ENCODE measurements around the gene SCARB1.

The SCARB1 gene

DNA sequence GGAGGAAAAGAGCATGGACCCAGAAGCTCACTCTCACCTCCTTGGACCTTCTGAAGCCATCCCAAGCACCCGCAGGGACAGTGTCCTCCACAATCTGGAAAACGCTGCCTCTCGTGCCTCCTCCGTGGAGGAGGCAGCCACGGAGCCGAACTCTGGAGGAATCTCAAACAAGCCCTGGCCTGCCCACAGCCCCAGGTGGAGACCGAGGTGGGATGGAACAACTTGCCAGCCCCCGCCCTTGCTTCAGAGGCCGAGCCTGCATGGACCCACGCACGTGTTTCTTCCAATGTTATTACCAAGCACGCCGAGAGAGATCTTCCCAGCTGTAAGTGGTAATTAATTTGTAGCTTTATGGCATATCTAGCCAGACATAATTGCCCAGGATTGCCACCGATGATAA, 61.3 kb downstream of the SCARB1 start:
- H3K4me3 ChIP-seq (ENCODE audit: low read depth, low read length) = no peak overlapping the region
- no peaks in the 10 kb centered on the region for H3K9me3 ChIP-seq (ENCODE audit: control insufficient read depth, insufficient read depth, low read length)
- H3K4me1 ChIP-seq (ENCODE audit: control insufficient read depth, insufficient read depth, low read length) = no peaks in the 10 kb centered on the region; the same call in 1 of the 2 replicates
- H3K36me3 ChIP-seq (ENCODE audit: control insufficient read depth, insufficient read depth, low read length) = peaks cover 24% of the 10 kb centered on the region
- H3K9ac ChIP-seq (ENCODE audit: low read depth, low read length) = no peak overlapping the region
- no peaks in the 10 kb centered on the region for H3K27me3 ChIP-seq (ENCODE audit: control insufficient read depth, insufficient read depth, low read length)
- H3K27ac ChIP-seq (ENCODE audit: low read depth, low read length) = no peak overlapping the region

- no peaks in the 10 kb centered on the region; the same call in 1 of the 2 replicates for H3K4me1 ChIP-seq (ENCODE audit: control insufficient read depth, insufficient read depth, low read length)
- H3K9ac ChIP-seq (ENCODE audit: low read depth, low read length) = no peak overlapping the region
- no peaks in the 10 kb centered on the region for H3K27me3 ChIP-seq (ENCODE audit: control insufficient read depth, insufficient read depth, low read length)
- H3K27ac ChIP-seq (ENCODE audit: low read depth, low read length) = no peak overlapping the region
- no peaks in the 10 kb centered on the region for H3K9me3 ChIP-seq (ENCODE audit: control insufficient read depth, insufficient read depth, low read length)
- peaks cover 22% of the 10 kb centered on the region for H3K36me3 ChIP-seq (ENCODE audit: control insufficient read depth, insufficient read depth, low read length)
- H3K4me3 ChIP-seq (ENCODE audit: low read depth, low read length) = no peak overlapping the region
Observed at GRCh38 chr12:124800506-124800905, 63.2 kb downstream of the SCARB1 start.

DNA sequence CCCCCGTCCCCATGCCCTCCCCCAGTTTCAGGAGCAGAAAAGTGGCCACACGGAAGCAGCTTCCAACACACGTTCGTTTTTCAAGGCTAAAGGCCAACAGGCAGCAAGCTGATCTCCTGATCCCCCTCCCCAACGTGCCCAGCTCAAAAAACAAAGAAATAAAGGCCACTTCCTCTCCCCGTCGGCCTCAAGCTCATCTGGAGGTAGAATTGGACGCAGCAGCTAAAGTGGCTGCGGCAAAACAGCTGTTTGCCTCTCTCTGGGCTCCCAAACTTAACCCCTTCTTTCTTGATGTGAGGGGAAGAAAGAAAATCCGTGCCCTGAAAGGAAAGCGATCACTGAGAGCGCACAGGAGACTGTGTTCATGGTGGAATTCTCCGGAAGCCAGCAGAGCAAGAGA, 66.3 kb downstream of the SCARB1 start:
- peaks cover 10% of the 10 kb centered on the region for H3K36me3 ChIP-seq (ENCODE audit: control insufficient read depth, insufficient read depth, low read length)
- H3K9me3 ChIP-seq (ENCODE audit: control insufficient read depth, insufficient read depth, low read length) = no peaks in the 10 kb centered on the region
- no peak overlapping the region for H3K9ac ChIP-seq (ENCODE audit: low read depth, low read length)
- H3K27ac ChIP-seq (ENCODE audit: low read depth, low read length) = peak overlapping the region; percentile 33
- H3K4me3 ChIP-seq (ENCODE audit: low read depth, low read length) = no peak overlapping the region
- H3K4me1 ChIP-seq (ENCODE audit: control insufficient read depth, insufficient read depth, low read length) = no peaks in the 10 kb centered on the region; the same call in 1 of the 2 replicates
- H3K27me3 ChIP-seq (ENCODE audit: control insufficient read depth, insufficient read depth, low read length) = no peaks in the 10 kb centered on the region

- no peaks in the 10 kb centered on the region; the same call in 1 of the 2 replicates for H3K4me1 ChIP-seq (ENCODE audit: control insufficient read depth, insufficient read depth, low read length)
- H3K27ac ChIP-seq (ENCODE audit: low read depth, low read length) = no peak overlapping the region
- no peak overlapping the region for H3K9ac ChIP-seq (ENCODE audit: low read depth, low read length)
Observed at GRCh38 chr12:124796303-124796960, 67.2 kb downstream of the SCARB1 start.

DNA sequence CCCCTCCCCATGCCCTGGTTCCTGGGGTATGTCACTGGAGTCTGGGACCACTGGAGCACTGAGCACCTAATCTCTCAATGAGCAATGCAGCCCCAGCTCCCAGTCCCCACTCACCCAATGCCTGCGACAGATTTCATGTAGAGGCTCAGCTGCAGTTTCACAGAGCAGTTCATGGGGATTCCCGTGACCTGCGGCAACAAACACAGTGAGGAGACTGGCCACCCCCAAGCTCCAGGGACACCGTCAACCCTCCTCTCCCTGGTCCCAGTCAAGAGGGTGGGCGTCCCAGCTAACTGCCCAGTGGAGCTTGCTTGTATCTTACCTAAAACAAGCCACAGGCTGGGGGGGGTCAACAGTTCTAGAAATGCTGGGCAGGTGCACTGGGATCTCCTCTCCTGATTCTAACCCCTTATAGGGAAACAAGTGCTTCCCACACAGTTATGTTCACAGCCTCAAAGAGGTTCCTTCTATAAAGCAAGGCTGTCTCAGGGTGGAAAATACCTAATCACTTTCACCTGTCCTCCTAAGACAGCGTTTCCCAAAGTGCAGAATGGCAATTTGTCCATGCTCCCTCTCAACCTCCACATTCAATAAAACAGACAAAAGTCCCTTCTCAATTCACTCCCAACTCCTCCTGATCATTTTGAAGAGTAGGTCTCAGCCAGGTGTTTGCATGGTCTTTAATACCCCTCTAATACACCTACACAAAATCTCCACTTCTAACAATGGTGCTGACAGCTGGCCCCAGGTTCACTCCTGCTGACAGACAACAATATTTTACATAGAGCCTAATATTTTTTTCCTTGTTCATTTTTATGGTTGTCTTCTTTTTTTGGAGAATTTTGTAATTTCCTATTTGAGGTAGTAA, 68.3 kb downstream of the SCARB1 start:
- Histone ChIP-seq H3K9me3 (ENCODE audit: control insufficient read depth, insufficient read depth, low read length) (no peaks in the 10 kb centered on the region), H3K36me3 (ENCODE audit: control insufficient read depth, insufficient read depth, low read length) (peaks cover 10% of the 10 kb centered on the region), H3K4me3 (ENCODE audit: low read depth, low read length) (no peak overlapping the region), H3K27ac (ENCODE audit: low read depth, low read length) (no peak overlapping the region), H3K9ac (ENCODE audit: low read depth, low read length) (no peak overlapping the region), H3K27me3 (ENCODE audit: control insufficient read depth, insufficient read depth, low read length) (no peaks in the 10 kb centered on the region), H3K4me1 (ENCODE audit: control insufficient read depth, insufficient read depth, low read length) (no peaks in the 10 kb centered on the region; the same call in 1 of the 2 replicates)

More at GRCh38 chr12:124796303-124796960, 67.2 kb downstream of the SCARB1 start:
- Histone ChIP-seq H3K36me3 (ENCODE audit: control insufficient read depth, insufficient read depth, low read length) (peaks cover 10% of the 10 kb centered on the region), H3K27me3 (ENCODE audit: control insufficient read depth, insufficient read depth, low read length) (no peaks in the 10 kb centered on the region), H3K4me3 (ENCODE audit: low read depth, low read length) (no peak overlapping the region), H3K9me3 (ENCODE audit: control insufficient read depth, insufficient read depth, low read length) (no peaks in the 10 kb centered on the region)

- Histone ChIP-seq H3K9ac (ENCODE audit: low read depth, low read length) (no peak overlapping the region), H3K4me3 (ENCODE audit: low read depth, low read length) (no peak overlapping the region), H3K36me3 (ENCODE audit: control insufficient read depth, insufficient read depth, low read length) (no peaks in the 10 kb centered on the region), H3K27me3 (ENCODE audit: control insufficient read depth, insufficient read depth, low read length) (no peaks in the 10 kb centered on the region), H3K27ac (ENCODE audit: low read depth, low read length) (no peak overlapping the region), H3K9me3 (ENCODE audit: control insufficient read depth, insufficient read depth, low read length) (no peaks in the 10 kb centered on the region), H3K4me1 (ENCODE audit: control insufficient read depth, insufficient read depth, low read length) (no peaks in the 10 kb centered on the region; the same call in 1 of the 2 replicates)
Observed at GRCh38 chr12:124792961-124793441, 70.7 kb downstream of the SCARB1 start.

GRCh38 chr12:124792156-124792555, 71.5 kb downstream of the SCARB1 start:
- H3K36me3 ChIP-seq (ENCODE audit: control insufficient read depth, insufficient read depth, low read length) = no peaks in the 10 kb centered on the region
- H3K9ac ChIP-seq (ENCODE audit: low read depth, low read length) = no peak overlapping the region
- no peaks in the 10 kb centered on the region for H3K27me3 ChIP-seq (ENCODE audit: control insufficient read depth, insufficient read depth, low read length)

DNA sequence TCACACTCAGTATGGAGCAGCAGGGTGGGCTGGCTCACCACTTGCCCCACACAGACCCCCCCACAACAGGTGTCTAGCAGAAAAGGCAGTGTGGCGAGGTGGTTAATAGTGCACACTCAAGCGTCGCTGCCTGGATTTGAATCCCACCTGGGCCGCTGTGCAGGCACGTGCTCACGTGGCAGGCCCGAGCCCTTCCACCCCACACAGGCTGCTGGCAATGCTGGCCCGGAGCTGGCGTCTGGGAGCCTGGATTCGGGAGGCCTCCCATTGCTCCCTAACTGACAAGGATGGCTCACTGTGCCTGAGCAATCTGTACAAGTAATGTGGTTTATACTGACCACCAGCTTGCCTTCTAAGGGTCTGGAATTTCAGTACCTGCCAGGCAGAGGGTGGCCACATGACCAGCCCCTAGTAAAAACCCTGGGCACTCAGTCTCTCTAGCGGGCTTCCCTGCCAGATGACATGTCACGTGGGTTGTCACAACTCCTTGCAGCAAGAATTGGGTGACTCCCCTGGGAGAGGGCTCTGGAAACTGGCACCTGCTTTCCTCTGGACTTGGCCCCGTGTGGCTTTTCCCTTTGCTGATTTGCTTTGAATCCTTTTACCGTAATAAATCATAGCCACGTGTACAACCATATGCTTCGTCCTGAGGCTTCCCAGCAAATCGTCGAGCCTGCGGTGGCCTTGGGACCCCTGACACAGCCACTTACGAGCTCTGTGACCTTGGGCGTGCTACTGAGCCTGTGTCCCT, 72.8 kb downstream of the SCARB1 start:
- Histone ChIP-seq H3K4me1 (ENCODE audit: control insufficient read depth, insufficient read depth, low read length) (no peaks in the 10 kb centered on the region), H3K27me3 (ENCODE audit: control insufficient read depth, insufficient read depth, low read length) (no peaks in the 10 kb centered on the region), H3K9me3 (ENCODE audit: control insufficient read depth, insufficient read depth, low read length) (no peaks in the 10 kb centered on the region), H3K4me3 (ENCODE audit: low read depth, low read length) (no peak overlapping the region), H3K9ac (ENCODE audit: low read depth, low read length) (no peak overlapping the region), H3K36me3 (ENCODE audit: control insufficient read depth, insufficient read depth, low read length) (no peaks in the 10 kb centered on the region), H3K27ac (ENCODE audit: low read depth, low read length) (no peak overlapping the region)

More at GRCh38 chr12:124792156-124792555, 71.5 kb downstream of the SCARB1 start:
- H3K4me3 ChIP-seq (ENCODE audit: low read depth, low read length) = no peak overlapping the region
- no peak overlapping the region for H3K27ac ChIP-seq (ENCODE audit: low read depth, low read length)
- no peaks in the 10 kb centered on the region; the same call in 1 of the 2 replicates for H3K4me1 ChIP-seq (ENCODE audit: control insufficient read depth, insufficient read depth, low read length)
- H3K9me3 ChIP-seq (ENCODE audit: control insufficient read depth, insufficient read depth, low read length) = no peaks in the 10 kb centered on the region

DNA sequence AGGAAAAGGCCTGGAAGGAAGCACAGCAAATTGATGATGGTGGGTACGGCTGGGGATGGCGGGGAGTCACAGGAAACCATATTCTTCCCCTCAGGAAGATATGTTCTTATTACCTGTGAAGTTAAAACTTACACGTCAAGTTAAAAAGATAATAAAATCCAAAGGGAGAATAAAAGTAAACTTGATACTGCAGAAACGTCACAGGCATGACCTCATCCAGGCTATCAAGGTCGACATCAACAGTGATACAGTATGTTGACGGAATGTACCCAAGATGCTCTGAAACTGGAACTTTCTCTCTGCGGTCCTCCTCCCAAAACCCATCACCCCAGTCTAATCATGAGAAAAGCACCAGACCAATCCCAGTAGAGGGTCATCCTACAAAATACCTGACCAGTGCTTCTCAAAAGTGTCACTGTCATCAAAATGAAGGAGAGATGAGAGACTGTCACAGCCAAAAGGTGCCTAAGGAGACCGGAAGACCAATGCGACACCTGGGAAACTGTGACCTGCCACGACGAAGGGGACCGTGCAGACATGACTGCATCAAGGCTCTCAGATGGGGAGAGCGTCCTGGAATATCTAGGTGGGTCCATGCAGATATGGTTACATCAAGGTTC, 74.6 kb downstream of the SCARB1 start:
- H3K9ac ChIP-seq (ENCODE audit: low read depth, low read length) = no peak overlapping the region
- H3K36me3 ChIP-seq (ENCODE audit: control insufficient read depth, insufficient read depth, low read length) = peaks cover 7% of the 10 kb centered on the region
- no peak overlapping the region for H3K27ac ChIP-seq (ENCODE audit: low read depth, low read length)
- no peaks in the 10 kb centered on the region for H3K9me3 ChIP-seq (ENCODE audit: control insufficient read depth, insufficient read depth, low read length)
- H3K4me1 ChIP-seq (ENCODE audit: control insufficient read depth, insufficient read depth, low read length) = no peaks in the 10 kb centered on the region
- no peak overlapping the region for H3K4me3 ChIP-seq (ENCODE audit: low read depth, low read length)
- no peaks in the 10 kb centered on the region for H3K27me3 ChIP-seq (ENCODE audit: control insufficient read depth, insufficient read depth, low read length)
